ENCODE results near the gene AEN. TPM values are rescaled to one million over a fixed set of nuclear protein-coding genes. Genes with fewer than 3 reads are reported as not detected.

The AEN gene
- total RNA-seq, 1 donor from 2014 or later: 37.5 TPM

DNA sequence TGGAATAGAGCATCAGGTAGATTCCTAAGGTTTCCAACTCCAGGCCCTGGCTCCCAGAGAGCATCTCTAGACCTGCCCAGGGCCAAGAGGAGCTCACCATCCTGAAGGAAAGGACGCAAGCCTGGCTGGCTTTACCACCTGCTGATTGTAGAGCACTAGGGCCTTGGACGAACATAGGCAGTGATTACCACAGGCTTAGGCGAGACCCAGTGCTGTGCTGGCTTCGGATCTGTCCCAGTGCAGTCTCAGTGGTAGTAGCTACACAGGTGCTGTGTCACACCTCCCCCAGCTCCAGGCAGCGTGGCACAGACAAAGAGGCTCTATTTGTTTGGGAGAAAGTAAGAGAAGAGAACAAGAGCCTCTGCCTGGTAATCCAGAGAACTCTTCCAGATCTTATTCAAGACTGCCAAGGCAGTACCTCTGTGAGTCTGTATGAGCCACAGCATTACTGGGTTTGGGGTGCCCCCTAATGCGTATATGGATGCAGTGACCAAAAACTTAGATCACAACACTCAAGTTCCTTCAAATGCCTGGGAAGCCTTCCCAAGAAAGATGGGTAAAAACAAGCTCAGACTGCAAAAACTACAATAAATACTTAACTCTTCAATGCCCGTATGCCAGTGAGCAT lies 43.1 kb downstream of the AEN start:
- DNase-seq (ENCODE audit: low read depth in 2 of 2): peak; percentile 40 to 62

GRCh38 chr15:88674661-88675060 lies 53.5 kb downstream of the AEN start:
- DNase-seq (ENCODE audit: low read depth in 2 of 2): no peak

GRCh38 chr15:88678755-88679154 lies 57.6 kb downstream of the AEN start:
- no peak for DNase-seq (ENCODE audit: low read depth in 2 of 2)

DNA sequence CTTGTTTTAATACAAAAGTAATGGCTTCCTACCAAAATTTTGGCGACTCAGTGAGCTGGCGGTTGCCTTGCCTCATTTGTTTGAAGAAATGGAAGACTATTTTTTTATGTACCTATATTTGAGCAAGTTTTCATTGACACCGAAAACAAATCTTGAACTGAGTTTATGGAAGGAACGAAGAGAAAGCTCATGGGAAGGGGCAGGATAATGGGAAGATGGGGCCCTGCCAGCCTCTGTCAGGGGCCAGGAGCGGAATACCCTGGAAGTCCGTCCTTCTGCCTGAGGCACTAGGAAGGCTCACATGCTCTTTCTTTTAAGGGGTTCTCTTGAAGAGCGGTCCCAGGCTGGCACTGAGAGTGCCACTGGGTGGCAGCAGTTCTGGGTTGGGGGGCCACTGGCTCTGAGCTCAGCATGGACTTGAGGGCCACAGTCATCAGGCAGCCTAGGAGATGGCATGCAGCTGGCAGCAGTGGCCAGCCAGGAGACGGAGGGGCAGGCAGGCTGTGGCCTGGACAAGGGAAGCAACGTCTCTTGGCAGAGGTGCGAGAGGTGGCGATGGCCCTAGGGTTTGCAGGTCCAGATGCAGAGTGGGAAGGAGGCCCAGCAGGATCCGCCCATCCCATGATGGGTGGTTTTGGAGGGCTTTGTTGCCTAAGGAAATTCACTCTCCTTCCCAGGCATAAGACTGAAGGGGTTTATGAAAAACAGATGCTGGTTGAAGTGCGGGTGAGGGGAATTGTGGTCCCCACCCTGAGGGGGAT lies 59.3 kb downstream of the AEN start:
- no peak for DNase-seq (ENCODE audit: low read depth in 2 of 2)

DNA sequence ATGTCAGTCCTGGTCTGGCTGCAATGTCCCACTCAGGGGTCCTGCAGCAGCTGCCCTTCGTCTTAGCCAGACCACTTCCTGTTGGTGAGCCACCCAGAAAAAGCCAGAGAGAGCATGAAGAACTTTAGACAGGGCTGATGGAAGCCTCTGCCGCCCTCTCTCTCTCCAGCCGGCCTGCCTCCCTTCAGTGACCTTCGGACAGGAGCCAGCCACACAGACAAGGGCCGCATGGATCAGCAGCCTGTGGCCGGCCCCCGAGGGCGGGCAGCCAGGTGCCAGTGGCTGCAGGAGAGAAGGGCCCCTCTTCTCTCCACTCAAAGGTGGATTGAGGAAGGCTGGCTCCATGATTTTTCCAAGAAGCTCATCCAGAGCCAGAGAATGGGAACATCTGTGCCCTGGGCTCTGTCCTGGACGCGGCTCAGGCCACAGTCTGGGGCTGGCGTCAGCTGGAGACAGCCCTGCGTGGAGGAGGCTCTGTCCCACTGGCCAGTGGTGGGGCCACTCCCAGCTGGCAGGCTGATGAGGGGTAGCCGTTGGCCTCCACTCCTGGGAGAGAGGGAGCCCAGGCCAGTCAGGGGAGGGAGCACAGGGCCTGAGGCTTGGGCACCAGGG lies 60.6 kb downstream of the AEN start:
- DNase-seq (ENCODE audit: low read depth in 2 of 2): no peak

Other genes with a start within 250 kb of the AEN start
- gene MRPL46, start 154.0 kb upstream of the AEN start, total RNA-seq: 12.0 and 15.5 TPM in 2 replicates
- gene MRPS11, start 153.6 kb upstream of the AEN start, total RNA-seq: 20.5 and 29.4 TPM in 2 replicates
- gene DET1, start 74.7 kb upstream of the AEN start, total RNA-seq: 1.6 and 2.2 TPM in 2 replicates
- gene ISG20, start 17.7 kb downstream of the AEN start, total RNA-seq: 13.5 and 54.4 TPM in 2 replicates
- gene ACAN, start 182.1 kb downstream of the AEN start, total RNA-seq: not detected in 2 replicates

Measured in lung microvascular endothelial cell (primary cell).